HEK293 (cell line): Measurements from ENCODE around the gene CCDC85A.

ENCODE experiments used
- REST ChIP-seq: fragments of 450-650 bp; formaldehyde crosslinking; IDR thresholded peaks from 2 replicates; pipeline ENCODE4 v1.5.1; 2016; ENCODE audit warnings: missing biosample characterization, missing genetic modification characterization
- SP2 ChIP-seq: fragments of 450-650 bp; formaldehyde crosslinking; IDR thresholded peaks from 2 replicates; pipeline ENCODE4 v1.5.1; 2016; ENCODE audit warnings: missing biosample characterization, missing genetic modification characterization
- TCF7L2 ChIP-seq: IDR thresholded peaks from 2 replicates; pipeline ENCODE4 v1.6.1; 2011; ENCODE audit warnings: low read depth, mild to moderate bottlenecking, inconsistent platforms, low read length, moderate library complexity, borderline replicate concordance
- ZBTB6 ChIP-seq: fragments of 450-650 bp; formaldehyde crosslinking; IDR thresholded peaks from 2 replicates; pipeline ENCODE4 v1.5.1; 2017; ENCODE audit warnings: missing biosample characterization, missing genetic modification characterization
- ZBTB7A ChIP-seq: fragments of 450-650 bp; formaldehyde crosslinking; IDR thresholded peaks from 2 replicates; pipeline ENCODE4 v1.5.1; 2016; ENCODE audit warnings: low read depth, missing biosample characterization, missing genetic modification characterization
- ZNF202 ChIP-seq: fragments of 450-650 bp; formaldehyde crosslinking; IDR thresholded peaks from 2 replicates; pipeline ENCODE4 v1.5.1; 2016; ENCODE audit warnings: missing biosample characterization, missing genetic modification characterization, borderline replicate concordance
- ZNF366 ChIP-seq: fragments of 450-650 bp; formaldehyde crosslinking; conservative IDR thresholded peaks from 2 replicates; pipeline ENCODE4 v1.5.1; 2016; ENCODE audit warnings: missing biosample characterization, missing genetic modification characterization
- ZNF530 ChIP-seq: fragments of 450-650 bp; formaldehyde crosslinking; IDR thresholded peaks from 2 replicates; pipeline ENCODE4 v1.5.1; 2016; ENCODE audit warnings: low read depth, missing biosample characterization, missing genetic modification characterization
- ZNF768 ChIP-seq: fragments of 450-650 bp; formaldehyde crosslinking; IDR thresholded peaks from 2 replicates; pipeline ENCODE4 v1.5.1; 2018; ENCODE audit warnings: missing biosample characterization, mild to moderate bottlenecking, missing genetic modification characterization
- TF ChIP-seq, protein P1 (sequence below): fragments of 450-650 bp; formaldehyde crosslinking; IDR thresholded peaks from 2 replicates; pipeline ENCODE4 v1.5.1; 2016; ENCODE audit warnings: missing biosample characterization, missing genetic modification characterization
- TF ChIP-seq, protein P2 (sequence below): fragments of 450-650 bp; formaldehyde crosslinking; IDR thresholded peaks from 2 replicates; pipeline ENCODE4 v1.5.1; 2016; ENCODE audit warnings: missing biosample characterization, missing genetic modification characterization
- TF ChIP-seq, protein P3 (sequence below): sonication (generic); formaldehyde crosslinking; IDR thresholded peaks from 2 replicates; pipeline ENCODE4 v1.8.1; 2022; ENCODE audit warnings: mild to moderate bottlenecking, moderate library complexity, missing genetic modification reagents

GRCh38 chr2:56315376-56315775 is 131.6 kb downstream of the CCDC85A start:
- TF ChIP-seq REST (no peak), ZNF768 (tag by site-specific recombination) (no peak), ZBTB6 (no peak), SP2 (tag by site-specific recombination) (no peak), ZNF366 (tag by site-specific recombination) (no peak), ZBTB7A (tag by site-specific recombination) (no peak), TCF7L2 (no peak), ZNF202 (no peak), ZNF530 (tag by site-specific recombination) (no peak)
- TF ChIP-seq, protein P1, sequence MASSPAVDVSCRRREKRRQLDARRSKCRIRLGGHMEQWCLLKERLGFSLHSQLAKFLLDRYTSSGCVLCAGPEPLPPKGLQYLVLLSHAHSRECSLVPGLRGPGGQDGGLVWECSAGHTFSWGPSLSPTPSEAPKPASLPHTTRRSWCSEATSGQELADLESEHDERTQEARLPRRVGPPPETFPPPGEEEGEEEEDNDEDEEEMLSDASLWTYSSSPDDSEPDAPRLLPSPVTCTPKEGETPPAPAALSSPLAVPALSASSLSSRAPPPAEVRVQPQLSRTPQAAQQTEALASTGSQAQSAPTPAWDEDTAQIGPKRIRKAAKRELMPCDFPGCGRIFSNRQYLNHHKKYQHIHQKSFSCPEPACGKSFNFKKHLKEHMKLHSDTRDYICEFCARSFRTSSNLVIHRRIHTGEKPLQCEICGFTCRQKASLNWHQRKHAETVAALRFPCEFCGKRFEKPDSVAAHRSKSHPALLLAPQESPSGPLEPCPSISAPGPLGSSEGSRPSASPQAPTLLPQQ (tag by site-specific recombination): no peak
- TF ChIP-seq, protein P2, sequence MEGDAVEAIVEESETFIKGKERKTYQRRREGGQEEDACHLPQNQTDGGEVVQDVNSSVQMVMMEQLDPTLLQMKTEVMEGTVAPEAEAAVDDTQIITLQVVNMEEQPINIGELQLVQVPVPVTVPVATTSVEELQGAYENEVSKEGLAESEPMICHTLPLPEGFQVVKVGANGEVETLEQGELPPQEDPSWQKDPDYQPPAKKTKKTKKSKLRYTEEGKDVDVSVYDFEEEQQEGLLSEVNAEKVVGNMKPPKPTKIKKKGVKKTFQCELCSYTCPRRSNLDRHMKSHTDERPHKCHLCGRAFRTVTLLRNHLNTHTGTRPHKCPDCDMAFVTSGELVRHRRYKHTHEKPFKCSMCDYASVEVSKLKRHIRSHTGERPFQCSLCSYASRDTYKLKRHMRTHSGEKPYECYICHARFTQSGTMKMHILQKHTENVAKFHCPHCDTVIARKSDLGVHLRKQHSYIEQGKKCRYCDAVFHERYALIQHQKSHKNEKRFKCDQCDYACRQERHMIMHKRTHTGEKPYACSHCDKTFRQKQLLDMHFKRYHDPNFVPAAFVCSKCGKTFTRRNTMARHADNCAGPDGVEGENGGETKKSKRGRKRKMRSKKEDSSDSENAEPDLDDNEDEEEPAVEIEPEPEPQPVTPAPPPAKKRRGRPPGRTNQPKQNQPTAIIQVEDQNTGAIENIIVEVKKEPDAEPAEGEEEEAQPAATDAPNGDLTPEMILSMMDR (tag by site-specific recombination): no peak
- TF ChIP-seq, protein P3, sequence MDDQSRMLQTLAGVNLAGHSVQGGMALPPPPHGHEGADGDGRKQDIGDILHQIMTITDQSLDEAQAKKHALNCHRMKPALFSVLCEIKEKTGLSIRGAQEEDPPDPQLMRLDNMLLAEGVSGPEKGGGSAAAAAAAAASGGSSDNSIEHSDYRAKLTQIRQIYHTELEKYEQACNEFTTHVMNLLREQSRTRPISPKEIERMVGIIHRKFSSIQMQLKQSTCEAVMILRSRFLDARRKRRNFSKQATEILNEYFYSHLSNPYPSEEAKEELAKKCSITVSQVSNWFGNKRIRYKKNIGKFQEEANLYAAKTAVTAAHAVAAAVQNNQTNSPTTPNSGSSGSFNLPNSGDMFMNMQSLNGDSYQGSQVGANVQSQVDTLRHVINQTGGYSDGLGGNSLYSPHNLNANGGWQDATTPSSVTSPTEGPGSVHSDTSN: no peak
